H1 (cell line): ENCODE data around the gene KANSL2. TPM values are rescaled to one million over a fixed set of nuclear protein-coding genes. Genes with fewer than 3 reads are reported as not detected.

Source experiments
- CTCF ChIA-PET: fragments of 300-600 bp; sonication (Branson Sonifier 250); formaldehyde crosslinking; loops from one replicate; lab custom pipeline; 2021; ENCODE audit not compliant: partially characterized antibody; lab: Charles Lee
- POLR2A ChIA-PET: fragments of 300-600 bp; sonication (Branson Sonifier 250); formaldehyde crosslinking; loops from one replicate; lab custom pipeline; 2021; ENCODE audit warnings: inconsistent platforms; ENCODE audit not compliant: partially characterized antibody; lab: Charles Lee
- DNase-seq, 2 experiments: peaks; one replicate each; pipeline versions ENCODE4 v3.0.0 to v3.0.0-alpha.2; 2010 to 2022; ENCODE audit warnings: low spot score in 2 of 2, low read depth in 1 of 2, mixed read lengths in 1 of 2
- FAIRE-seq: peaks from 2 replicates; lab custom pipeline; 2011; peaks lifted over from hg19 to GRCh38; lab: Jason Lieb, UNC
- H2AFZ ChIP-seq: 2 replicates; pipeline ENCODE4 v1.8.1; 2012; ENCODE audit warnings: low read length, inconsistent platforms
- H2AK5ac ChIP-seq: 2 replicates; pipeline ENCODE4 v1.6.1; 2013; ENCODE audit warnings: low read depth, low read length
- H2BK120ac ChIP-seq: replicated peaks from 2 replicates; pipeline ENCODE3; 2013; ENCODE audit warnings: low read depth, low read length, inconsistent platforms
- H2BK12ac ChIP-seq: 2 replicates; pipeline ENCODE4 v1.6.1; 2013; ENCODE audit warnings: low read depth, low read length
- H2BK15ac ChIP-seq: 2 replicates; pipeline ENCODE4 v1.6.1; 2013; ENCODE audit warnings: low read length
- H2BK20ac ChIP-seq: 2 replicates; pipeline ENCODE4 v1.6.1; 2013; ENCODE audit warnings: low read length
- H2BK5ac ChIP-seq: 2 replicates; pipeline ENCODE4 v1.6.1; 2013; ENCODE audit warnings: low read depth, low read length
- H3K14ac ChIP-seq: 2 replicates; pipeline ENCODE4 v1.6.1; 2013; ENCODE audit warnings: inconsistent platforms; ENCODE audit not compliant: insufficient read length
- H3K18ac ChIP-seq: 2 replicates; pipeline ENCODE4 v1.6.1; 2013; ENCODE audit warnings: low read length; ENCODE audit errors: extremely low read depth
- H3K23ac ChIP-seq: 2 replicates; pipeline ENCODE4 v1.6.1; 2013; ENCODE audit warnings: inconsistent platforms; ENCODE audit not compliant: insufficient read length
- H3K23me2 ChIP-seq: 2 replicates; pipeline ENCODE4 v1.6.1; 2013; ENCODE audit warnings: low read depth, low read length
- H3K27ac ChIP-seq: 2 replicates; pipeline ENCODE4 v1.6.1; 2011; ENCODE audit warnings: low read depth, low read length, inconsistent platforms
- H3K27me3 ChIP-seq, 4 experiments: replicated peaks in 1 of 4; 1 replicate in 1 of 4; 2 replicates in 3 of 4; pipeline versions ENCODE4 v1.6.1 to v1.8.1; 2011 to 2013; ENCODE audit warnings: low read length in 3 of 4, mild to moderate bottlenecking in 3 of 4, inconsistent platforms in 2 of 4, mixed read lengths in 2 of 4, moderate library complexity in 1 of 4; ENCODE audit not compliant: control insufficient read depth in 3 of 4, insufficient read depth in 3 of 4; ENCODE audit errors: extremely low read depth in 1 of 4
- H3K36me3 ChIP-seq, 4 experiments: 2 replicates each; pipeline versions ENCODE4 v1.6.1 to v1.8.1; 2011 to 2013; ENCODE audit warnings: mild to moderate bottlenecking in 4 of 4, low read length in 3 of 4, moderate library complexity in 2 of 4, control low read depth in 1 of 4, inconsistent platforms in 1 of 4; ENCODE audit not compliant: insufficient read depth in 4 of 4, control insufficient read depth in 2 of 4
- H3K4ac ChIP-seq: replicated peaks from 2 replicates; pipeline ENCODE3; 2013; ENCODE audit warnings: low read length, low read depth, mixed read lengths, inconsistent platforms; ENCODE audit not compliant: insufficient read length
- H3K4me1 ChIP-seq, 4 experiments: replicated peaks in 1 of 4; 1 replicate in 1 of 4; 2 replicates in 3 of 4; pipeline versions ENCODE4 v1.6.1 to v1.8.1; 2011 to 2013; ENCODE audit warnings: low read length in 3 of 4, inconsistent platforms in 2 of 4, mixed read lengths in 1 of 4; ENCODE audit not compliant: insufficient read depth in 4 of 4, control insufficient read depth in 3 of 4
- H3K4me2 ChIP-seq, 2 experiments: 2 replicates each; pipeline versions ENCODE4 v1.6.1 to v1.8.1; 2011 to 2013; ENCODE audit warnings: low read depth in 2 of 2, low read length in 2 of 2, control low read depth in 1 of 2, inconsistent platforms in 1 of 2, mild to moderate bottlenecking in 1 of 2; ENCODE audit not compliant: insufficient read depth in 1 of 2
- H3K4me3 ChIP-seq, 4 experiments: fragments of 200-600, 300-600 bp in 1 of 4; sonication (generic), shearing (Covaris generic), sonication (Bioruptor Twin) in 1 of 4; 2 replicates each; pipeline versions ENCODE4 v1.5.1 to v1.8.1; 2011 to 2016; ENCODE audit warnings: low read length in 4 of 4, low read depth in 3 of 4, control low read depth in 2 of 4, inconsistent platforms in 2 of 4, mild to moderate bottlenecking in 2 of 4, mixed read lengths in 1 of 4, moderate library complexity in 1 of 4; ENCODE audit not compliant: insufficient read depth in 2 of 4; ENCODE audit errors: extremely low read depth in 1 of 4
- H3K56ac ChIP-seq: replicated peaks from 2 replicates; pipeline ENCODE3; 2013; ENCODE audit warnings: low read depth, mild to moderate bottlenecking, mixed read lengths, low read length, inconsistent platforms; ENCODE audit not compliant: insufficient read length
- H3K79me1 ChIP-seq: 2 replicates; pipeline ENCODE4 v1.6.1; 2013; ENCODE audit warnings: low read depth, low read length, control low read depth
- H3K79me2 ChIP-seq, 2 experiments: 2 replicates each; pipeline versions ENCODE4 v1.6.1 to v1.8.1; 2012 to 2013; ENCODE audit warnings: low read length in 2 of 2, mild to moderate bottlenecking in 2 of 2, inconsistent platforms in 1 of 2; ENCODE audit not compliant: insufficient read depth in 2 of 2, control insufficient read depth in 1 of 2
- H3K9ac ChIP-seq, 4 experiments: replicated peaks in 1 of 4; 1 replicate in 1 of 4; 2 replicates in 3 of 4; pipeline versions ENCODE4 v1.6.1 to v1.8.1; 2011 to 2013; ENCODE audit warnings: low read depth in 3 of 4, low read length in 3 of 4, control low read depth in 2 of 4, mild to moderate bottlenecking in 2 of 4, moderate library complexity in 2 of 4, inconsistent platforms in 1 of 4; ENCODE audit errors: extremely low read depth in 1 of 4
- H3K9me3 ChIP-seq, 2 experiments: 2 replicates each; pipeline versions ENCODE4 v1.6.1 to v1.8.1; 2012 to 2013; ENCODE audit warnings: mild to moderate bottlenecking in 2 of 2, moderate library complexity in 2 of 2, control low read depth in 1 of 2, inconsistent platforms in 1 of 2, low read depth in 1 of 2, low read length in 1 of 2, mixed read lengths in 1 of 2; ENCODE audit not compliant: insufficient read depth in 2 of 2
- H4K20me1 ChIP-seq, 2 experiments: replicated peaks in 1 of 2; 2 replicates each; pipeline versions ENCODE3 to v1.8.1; 2011 to 2013; ENCODE audit warnings: inconsistent platforms in 2 of 2, low read length in 2 of 2, mild to moderate bottlenecking in 1 of 2; ENCODE audit not compliant: insufficient read depth in 2 of 2, control insufficient read depth in 1 of 2
- H4K5ac ChIP-seq: 2 replicates; pipeline ENCODE4 v1.6.1; 2013; ENCODE audit warnings: low read length, low read depth, mixed read lengths, inconsistent platforms; ENCODE audit not compliant: insufficient read length
- H4K8ac ChIP-seq: 2 replicates; pipeline ENCODE4 v1.8.0; 2013; ENCODE audit warnings: mild to moderate bottlenecking, moderate library complexity, low read length, inconsistent platforms; ENCODE audit not compliant: insufficient read depth; ENCODE audit errors: extremely low read depth
- H4K91ac ChIP-seq: replicated peaks from 2 replicates; pipeline ENCODE3; 2013; ENCODE audit warnings: low read length, mixed read lengths, inconsistent platforms; ENCODE audit not compliant: insufficient read length
- E2F6 ChIP-seq: IDR thresholded peaks from 2 replicates; pipeline ENCODE4 v1.6.1; 2012; ENCODE audit warnings: inconsistent platforms
- POLR2AphosphoS5 ChIP-seq: IDR thresholded peaks from 2 replicates; pipeline ENCODE4 v1.6.1; 2011; ENCODE audit warnings: low read depth, low read length
- TEAD4 ChIP-seq: IDR thresholded peaks from 2 replicates; pipeline ENCODE4 v1.6.1; 2012; ENCODE audit warnings: low read depth, low read length, inconsistent platforms, mixed read lengths
- WGBS, 2 experiments: shearing (Covaris generic) in 1 of 2; methylation state at CpG; one replicate each; pipeline versions ENCODE4 v1.1.6 to v1.1.7; 2013 to 2015; ENCODE audit warnings: low lambda C conversion rate in 2 of 2, mixed read lengths in 2 of 2, inconsistent platforms in 1 of 2, low coverage in 1 of 2, missing lambda C conversion rate in 1 of 2; ENCODE audit not compliant: insufficient replicate concordance in 2 of 2, insufficient coverage in 1 of 2, insufficient read length in 1 of 2; ENCODE audit errors: extremely low coverage in 1 of 2, missing lambda C conversion rate in 1 of 2; 5-methylcytosine and 5-hydroxymethylcytosine counted together
- polyA plus RNA-seq, 7 experiments: library from polyadenylated mRNA; depleted of rRNA in 3 of 7; stranded (reverse) in 5 of 7; unstranded in 2 of 7; fragments of >200 nt in 5 of 7; fragments of 200-250 nt in 2 of 7; gene quantifications; 1 replicate in 5 of 7; 2 replicates in 1 of 7; 4 replicates in 1 of 7; pipeline versions ENCODE4 v1.2.1 to v1.2.3, GENCODE V29; 2011 to 2013; ENCODE audit warnings: missing spikeins in 2 of 7, mixed read lengths in 2 of 7
- total RNA-seq: library from RNA; stranded (reverse); fragmentation: NEBNext Ultra II Directional; extraction: Animal tissue kit (Norgen Biotek cat#: 25700); gene quantifications from 2 replicates; pipeline ENCODE4 v1.2.1, GENCODE V29; 2021
- TF ChIP-seq, protein P1 (sequence below): IDR thresholded peaks from 2 replicates; pipeline ENCODE4 v1.6.1; 2012; ENCODE audit warnings: low read length, inconsistent platforms

Gene KANSL2
- total and polyA plus RNA-seq, 2 of the 8 experiments (the other 6 are each of a cell fraction or from before 2014, with no cell fraction given) = 48.4 to 50.7 TPM

- Histone ChIP-seq H3K4me3 (no peak overlapping the region), H2BK120ac (no peak overlapping the region), H2AFZ (no peak overlapping the region), H3K4me2 (no peak overlapping the region), H2BK20ac (no peak overlapping the region), H3K18ac (no peak overlapping the region), H3K9me3 (no peaks in the 10 kb centered on the region), H3K23ac (no peak overlapping the region), H3K27me3 (no peaks in the 10 kb centered on the region), H2BK15ac (no peak overlapping the region), H3K36me3 (peaks cover 4 to 47% (median 19%) of the 10 kb centered on the region in 4 experiments; a peak in 7 of 8 replicates), H3K4me1 (peaks cover 0 to 5% (median 0%) of the 10 kb centered on the region in 4 experiments; a peak in 3 of 7 replicates), H2AK5ac (no peak overlapping the region), H4K5ac (no peak overlapping the region), H4K91ac (no peak overlapping the region), H3K79me1 (no peaks in the 10 kb centered on the region; the same call in 1 of the 2 replicates), H3K4ac (no peak overlapping the region), H3K9ac (no peak overlapping the region), H3K56ac (no peak overlapping the region), H3K14ac (no peak overlapping the region), H3K23me2 (peaks cover 5% of the 10 kb centered on the region; the same call in 1 of the 2 replicates), H4K20me1 (peaks cover 0 to 12% of the 10 kb centered on the region in 2 experiments), H3K79me2 (peaks cover 20 to 79% of the 10 kb centered on the region in 2 experiments), H3K27ac (no peak overlapping the region), H2BK5ac (no peak overlapping the region), H2BK12ac (no peak overlapping the region), H4K8ac (no peak overlapping the region)
- FAIRE-seq = no peak
- DNase-seq = no peak
- 99% methylated on average over 10 of the region's 10 CpGs; no CpG with 5 or more reads in 1 of the 2 experiments for WGBS, 2 experiments
- ChIA-PET CTCF (interaction anchor here (0.6 to 1.4 kb wide), 3 partner anchors 29 to 569 kb away, joined by 3 to 4 read pairs (median 3); no protein-coding TSS in a partner anchor), POLR2A (interaction anchor here (0.8 to 4.0 kb wide), 3 partner anchors 9 to 36 kb away, joined by 3 to 20 read pairs (median 3); partner anchors contain the start of gene KANSL2)
- TF ChIP-seq TEAD4 = no peak
- no peak for TF ChIP-seq E2F6
- no peak for TF ChIP-seq POLR2AphosphoS5
- TF ChIP-seq, protein P1, sequence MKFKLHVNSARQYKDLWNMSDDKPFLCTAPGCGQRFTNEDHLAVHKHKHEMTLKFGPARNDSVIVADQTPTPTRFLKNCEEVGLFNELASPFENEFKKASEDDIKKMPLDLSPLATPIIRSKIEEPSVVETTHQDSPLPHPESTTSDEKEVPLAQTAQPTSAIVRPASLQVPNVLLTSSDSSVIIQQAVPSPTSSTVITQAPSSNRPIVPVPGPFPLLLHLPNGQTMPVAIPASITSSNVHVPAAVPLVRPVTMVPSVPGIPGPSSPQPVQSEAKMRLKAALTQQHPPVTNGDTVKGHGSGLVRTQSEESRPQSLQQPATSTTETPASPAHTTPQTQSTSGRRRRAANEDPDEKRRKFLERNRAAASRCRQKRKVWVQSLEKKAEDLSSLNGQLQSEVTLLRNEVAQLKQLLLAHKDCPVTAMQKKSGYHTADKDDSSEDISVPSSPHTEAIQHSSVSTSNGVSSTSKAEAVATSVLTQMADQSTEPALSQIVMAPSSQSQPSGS = no peak
Measured at GRCh38 chr12:48712209-48712608, 30.2 kb upstream of the KANSL2 start.
